GM19463 (cell line): Measurements from ENCODE around the gene HS1BP3.

Experiments used
- ATAC-seq: cut with Tn5 transposase; IDR thresholded peaks from one replicate; pipeline ENCODE4 v1.9.1; 2021; ENCODE audit warnings: mild to moderate bottlenecking, moderate library complexity; ENCODE audit not compliant: unreplicated experiment

The HS1BP3 gene

DNA sequence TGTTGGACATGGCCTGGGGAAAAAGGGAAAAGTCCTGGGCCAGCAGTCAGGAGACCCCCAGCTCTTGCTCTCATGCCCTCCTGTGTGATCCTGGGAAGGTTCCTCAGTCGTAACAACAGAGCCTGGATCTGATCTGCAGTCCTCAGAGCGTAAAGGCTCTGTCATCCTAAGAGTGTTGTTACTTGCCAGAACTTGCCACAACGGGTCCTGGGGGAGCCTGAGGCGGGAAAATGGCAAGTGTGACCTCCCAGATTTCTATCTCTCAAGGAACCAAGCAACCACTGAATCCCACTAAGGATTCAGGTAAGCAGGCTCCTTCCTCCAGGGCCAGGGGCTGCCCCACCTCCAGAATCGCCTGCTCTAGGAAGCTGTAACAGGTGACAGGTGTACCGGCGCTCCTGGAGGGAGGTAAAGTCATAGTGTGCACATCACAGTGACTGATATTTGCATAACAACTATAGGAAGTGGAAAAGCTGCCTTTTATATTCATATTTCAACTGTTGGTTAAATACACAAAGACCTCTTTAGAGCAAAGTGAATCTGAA is 18.4 kb downstream of the HS1BP3 start:
- ATAC-seq, result no peak

GRCh38 chr2:20631617-20632307 is 19.1 kb downstream of the HS1BP3 start:
- ATAC-seq, result no peak

GRCh38 chr2:20630967-20631366 is 19.9 kb downstream of the HS1BP3 start:
- no peak for ATAC-seq

- ATAC-seq, result no peak
These were observed 21.2 kb downstream of the HS1BP3 start for GRCh38 chr2:20629581-20630171.

DNA sequence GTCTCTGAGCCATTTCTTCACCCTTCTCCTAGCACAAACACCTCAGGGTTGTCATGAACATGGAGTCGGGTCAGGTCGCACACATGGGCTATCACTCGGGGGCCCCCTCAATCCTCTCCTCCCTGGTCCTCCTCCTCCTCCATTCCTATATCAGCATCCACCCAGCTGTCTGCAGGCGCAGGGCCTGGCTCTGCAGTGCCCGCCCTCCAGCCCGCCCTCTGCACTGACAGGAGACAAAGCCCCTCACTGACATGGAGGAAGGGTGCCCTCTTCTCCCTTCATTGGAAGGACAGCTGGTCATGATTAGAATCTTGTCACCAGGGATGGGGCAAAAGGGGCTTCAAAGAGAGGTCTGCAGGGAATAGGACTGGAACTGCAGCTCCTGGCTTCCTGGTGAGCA is 21.7 kb downstream of the HS1BP3 start:
- ATAC-seq, result no peak

GRCh38 chr2:20627712-20628380 is 23.1 kb downstream of the HS1BP3 start:
- no peak for ATAC-seq

DNA sequence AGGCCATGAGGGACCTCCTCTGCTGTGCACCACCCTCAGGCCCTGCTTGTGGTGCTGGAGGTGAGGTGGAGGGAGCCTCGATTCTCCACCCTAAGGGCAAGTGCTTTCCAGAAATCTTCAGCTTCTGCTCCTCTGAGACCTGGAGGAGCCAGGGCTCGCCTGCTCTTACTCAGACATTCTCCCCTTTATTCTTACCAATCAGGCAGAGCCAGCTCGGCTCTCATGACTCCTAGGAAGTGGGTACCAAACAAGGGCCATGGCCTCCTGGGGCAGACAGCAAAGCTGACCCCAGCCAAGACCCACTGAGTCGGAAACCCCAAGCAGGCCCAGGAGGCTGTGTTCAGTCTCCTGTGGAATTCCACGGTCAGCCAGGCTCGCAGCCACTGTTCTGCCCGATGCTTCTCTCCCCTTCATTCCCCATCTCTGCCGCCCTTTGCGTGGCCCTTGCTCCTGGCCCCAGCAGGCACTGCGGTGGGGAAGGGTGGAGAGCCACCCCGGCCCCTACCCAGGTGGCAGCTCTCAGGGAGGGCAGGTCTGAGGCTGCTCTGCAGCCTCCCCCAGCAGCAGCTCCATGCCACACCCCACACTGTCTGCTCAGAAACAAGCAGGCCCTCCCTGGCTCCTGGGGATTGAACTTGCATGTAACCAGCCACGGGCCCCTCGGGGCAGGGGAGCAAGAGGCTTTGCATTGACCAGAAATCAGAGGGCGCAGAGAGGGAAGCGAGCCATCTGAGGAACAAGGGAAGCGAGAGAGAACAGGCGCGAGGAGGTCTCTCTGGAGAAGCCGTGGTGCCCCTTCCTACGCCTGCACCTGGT is 24.0 kb downstream of the HS1BP3 start:
- ATAC-seq, result no peak

GRCh38 chr2:20626392-20626697 is 24.6 kb downstream of the HS1BP3 start:
- ATAC-seq, result no peak

DNA sequence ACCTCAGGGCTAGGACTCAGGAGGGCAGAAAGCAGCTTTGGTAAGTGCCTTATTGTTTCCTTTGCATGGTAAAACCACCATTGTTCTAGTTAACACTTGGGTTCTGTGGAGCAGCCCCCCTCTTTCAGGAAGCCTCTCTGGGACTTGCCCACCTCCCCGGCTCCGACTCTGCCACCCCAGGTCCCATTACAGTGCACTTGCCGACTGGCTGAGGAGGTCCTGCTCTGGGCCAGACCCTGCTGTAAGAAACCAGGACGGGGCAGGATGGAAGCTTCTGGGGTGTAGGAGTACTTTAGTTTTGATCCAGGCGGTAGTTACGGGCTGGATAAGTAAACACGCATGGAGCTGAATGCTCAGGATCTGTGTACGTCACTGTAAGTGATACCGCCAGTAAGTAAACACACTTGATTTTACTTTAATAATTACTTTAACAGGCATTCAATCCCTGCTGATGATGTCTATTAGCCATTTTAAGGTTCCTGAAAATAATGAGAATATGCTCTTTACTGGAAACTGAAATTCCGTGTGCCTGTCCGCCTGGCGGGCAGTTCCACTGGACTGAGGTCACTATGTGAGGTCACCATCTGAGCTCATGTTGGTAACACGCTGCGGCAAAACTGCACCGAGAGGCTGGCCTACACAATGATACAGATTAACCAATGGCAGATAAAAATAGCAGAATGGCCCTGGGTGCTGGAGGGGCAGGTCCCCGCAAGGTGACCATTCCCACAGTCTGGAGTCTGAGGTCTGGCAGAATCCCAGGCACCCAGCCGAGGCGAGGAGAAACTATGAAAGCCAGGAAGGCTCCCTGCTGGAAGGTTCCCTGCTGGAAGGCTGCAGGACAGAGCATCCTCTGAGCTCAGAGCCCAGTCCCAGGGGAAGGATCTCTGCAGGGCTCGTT is 25.2 kb downstream of the HS1BP3 start:
- no peak for ATAC-seq

DNA sequence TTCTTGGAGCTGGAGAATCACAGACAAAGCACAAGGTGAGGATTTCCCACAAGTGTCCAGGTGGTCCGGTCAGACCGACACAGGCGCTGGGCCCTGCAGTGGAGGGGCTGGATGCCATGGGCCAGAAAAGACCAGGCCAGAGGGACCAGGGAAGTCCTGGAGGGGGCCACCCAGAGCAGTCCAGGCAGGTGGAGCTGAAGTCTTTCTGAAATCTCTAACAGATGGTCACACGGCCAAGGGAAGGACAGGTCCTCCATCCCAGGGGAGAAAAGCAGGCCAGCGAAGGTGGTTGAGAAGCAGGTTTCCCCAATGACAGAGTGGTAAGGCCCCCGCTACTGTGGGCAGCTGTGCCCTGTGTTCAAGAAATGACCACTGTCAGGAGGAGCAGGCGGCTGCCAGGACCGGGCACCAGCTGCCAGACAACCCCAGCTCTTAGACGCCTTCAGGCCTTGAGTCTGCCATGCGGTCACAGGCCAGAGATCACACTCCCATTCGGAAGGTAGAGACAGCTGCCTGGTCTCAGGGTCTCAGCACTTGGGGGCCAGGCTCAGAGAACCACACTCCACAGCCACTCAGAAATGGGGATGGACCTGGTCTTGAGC is 25.9 kb downstream of the HS1BP3 start:
- no peak for ATAC-seq

- ATAC-seq, result no peak
These were observed 26.6 kb downstream of the HS1BP3 start for GRCh38 chr2:20624156-20624883.

GRCh38 chr2:20623741-20624155 is 27.1 kb downstream of the HS1BP3 start:
- no peak for ATAC-seq

- no peak for ATAC-seq
These were observed 27.7 kb downstream of the HS1BP3 start for GRCh38 chr2:20623241-20623640.

GRCh38 chr2:20622731-20623130 is 28.2 kb downstream of the HS1BP3 start:
- no peak for ATAC-seq

DNA sequence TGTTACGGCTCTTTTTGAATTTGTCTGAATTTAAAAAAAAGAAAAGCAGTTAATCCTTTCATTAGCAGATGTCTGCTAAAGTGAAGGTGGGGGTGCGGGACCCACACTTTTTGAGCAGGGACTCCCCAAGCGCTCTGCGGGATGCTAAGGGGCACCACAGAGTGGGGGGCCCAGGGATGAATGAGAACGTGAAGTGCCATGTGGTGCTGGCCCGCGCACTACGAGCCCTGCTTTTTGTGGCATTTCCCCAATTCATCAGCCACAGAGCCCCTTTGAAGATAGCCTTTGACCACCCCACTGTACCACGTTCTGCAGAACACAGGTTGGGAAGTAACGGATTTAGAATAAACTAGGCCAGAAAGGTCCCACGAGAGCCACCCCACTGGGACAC is 28.6 kb downstream of the HS1BP3 start:
- ATAC-seq, result no peak

- ATAC-seq, result no peak
These were observed 29.3 kb downstream of the HS1BP3 start for GRCh38 chr2:20621366-20622295.

DNA sequence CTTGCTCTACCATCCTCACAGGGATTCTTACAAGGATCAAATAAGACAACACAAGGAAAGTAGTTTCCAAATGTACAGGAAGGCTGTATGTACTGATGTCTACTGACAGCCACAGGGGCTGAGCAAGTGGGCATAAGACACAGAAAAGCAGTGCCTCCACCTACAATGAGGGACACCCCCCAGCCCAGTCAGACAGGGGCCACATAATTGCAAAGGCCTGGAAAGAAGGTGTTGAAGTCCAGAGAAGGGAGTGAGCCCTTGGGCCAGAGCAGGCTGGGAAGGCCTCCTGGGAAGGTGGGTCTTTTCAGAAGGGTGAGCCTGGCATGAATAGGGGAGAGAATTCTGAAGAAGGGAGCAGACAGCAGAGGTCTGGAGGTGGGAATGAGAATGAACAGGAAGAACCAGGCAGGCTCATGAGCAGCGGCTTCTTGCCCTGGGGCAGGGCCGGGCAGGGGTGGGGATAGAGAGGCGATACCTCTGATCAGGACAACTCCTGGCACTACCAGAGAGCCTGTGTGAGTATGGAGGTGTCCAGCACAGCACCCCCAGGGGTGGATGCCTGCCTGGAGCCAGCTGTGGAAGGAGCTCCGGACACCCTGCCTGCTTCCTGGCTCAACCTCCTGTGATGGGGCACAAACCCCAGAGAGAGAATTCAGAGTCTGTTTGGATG is 30.1 kb downstream of the HS1BP3 start:
- ATAC-seq, result no peak

GRCh38 chr2:20620271-20620681 is 30.6 kb downstream of the HS1BP3 start:
- ATAC-seq, result no peak
